Astrocyte (in vitro differentiated cells and primary cell): ENCODE measurements around the gene TMEM203. TPM values are rescaled to one million over a fixed set of nuclear protein-coding genes. Genes with fewer than 3 reads are reported as not detected.

Source experiments
- DNase-seq: peaks from one replicate; pipeline ENCODE4 v3.0.0-alpha.2; 2010; ENCODE audit warnings: low read depth
- FAIRE-seq: peaks from 2 replicates; lab custom pipeline; 2011; peaks lifted over from hg19 to GRCh38; lab: Jason Lieb, UNC
- H2AFZ ChIP-seq: 2 replicates; pipeline ENCODE4 v1.6.0; 2012; ENCODE audit warnings: low read depth, low read length, inconsistent platforms
- H3K27ac ChIP-seq: 2 replicates; pipeline ENCODE4 v1.5.1; 2011; ENCODE audit warnings: low read depth, low read length, inconsistent platforms
- H3K27me3 ChIP-seq: 2 replicates; pipeline ENCODE4 v1.6.0; 2011; ENCODE audit warnings: low read length, inconsistent platforms; ENCODE audit not compliant: insufficient read depth
- H3K36me3 ChIP-seq: 2 replicates; pipeline ENCODE4 v1.5.1; 2011; ENCODE audit warnings: low read length, inconsistent platforms; ENCODE audit not compliant: insufficient read depth
- H3K4me1 ChIP-seq: 2 replicates; pipeline ENCODE4 v1.5.1; 2011; ENCODE audit warnings: low read length, inconsistent platforms; ENCODE audit not compliant: insufficient read depth
- H3K4me2 ChIP-seq: 2 replicates; pipeline ENCODE4 v1.6.0; 2012; ENCODE audit warnings: low read length, inconsistent platforms
- H3K4me3 ChIP-seq: 2 replicates; pipeline ENCODE4 v1.5.1; 2011; ENCODE audit warnings: low read depth, mild to moderate bottlenecking, low read length, inconsistent platforms; ENCODE audit not compliant: insufficient read depth
- H3K79me2 ChIP-seq: 2 replicates; pipeline ENCODE4 v1.6.0; 2012; ENCODE audit warnings: mild to moderate bottlenecking, low read length, inconsistent platforms; ENCODE audit not compliant: insufficient read depth
- H3K9ac ChIP-seq: 2 replicates; pipeline ENCODE4 v1.6.0; 2012; ENCODE audit warnings: mild to moderate bottlenecking, low read length, inconsistent platforms
- H3K9me3 ChIP-seq: 2 replicates; pipeline ENCODE4 v1.5.1; 2012; ENCODE audit warnings: low read depth, mild to moderate bottlenecking, low read length, inconsistent platforms; ENCODE audit not compliant: insufficient read depth
- H4K20me1 ChIP-seq: 2 replicates; pipeline ENCODE4 v1.6.0; 2012; ENCODE audit warnings: low read length, inconsistent platforms; ENCODE audit not compliant: insufficient read depth
- H3K27ac Mint-ChIP-seq: one replicate; pipeline ENCODE4 v1.8.0; 2021; ENCODE audit warnings: mild to moderate bottlenecking, mixed read lengths; ENCODE audit not compliant: unreplicated experiment
- H3K27me3 Mint-ChIP-seq: one replicate; pipeline ENCODE4 v1.8.0; 2021; ENCODE audit warnings: low read depth, mixed read lengths; ENCODE audit not compliant: unreplicated experiment
- H3K36me3 Mint-ChIP-seq: one replicate; pipeline ENCODE4 v1.8.0; 2021; ENCODE audit warnings: low read depth, mixed read lengths; ENCODE audit not compliant: unreplicated experiment
- H3K4me1 Mint-ChIP-seq: one replicate; pipeline ENCODE4 v1.8.0; 2021; ENCODE audit warnings: low read depth, mixed read lengths; ENCODE audit not compliant: unreplicated experiment
- H3K4me3 Mint-ChIP-seq: one replicate; pipeline ENCODE4 v1.8.0; 2021; ENCODE audit warnings: mild to moderate bottlenecking, moderate library complexity, mixed read lengths; ENCODE audit not compliant: unreplicated experiment
- H3K9me3 Mint-ChIP-seq: one replicate; pipeline ENCODE4 v1.8.0; 2021; ENCODE audit warnings: mild to moderate bottlenecking, mixed read lengths; ENCODE audit not compliant: unreplicated experiment
- EZH2 ChIP-seq: IDR thresholded peaks from 2 replicates; pipeline ENCODE4 v1.6.1; 2012; ENCODE audit warnings: mild to moderate bottlenecking, low read length, inconsistent platforms; ENCODE audit not compliant: insufficient read depth
- total RNA-seq: library from RNA; stranded (reverse); gene quantifications from 2 replicates; pipeline ENCODE4 v1.2.1, GENCODE V29; 2021
- TF ChIP-seq, protein P1 (sequence below): IDR thresholded peaks from 2 replicates; pipeline ENCODE4 v1.5.1; 2011; ENCODE audit warnings: low read depth, mild to moderate bottlenecking, inconsistent platforms, low read length, moderate library complexity; ENCODE audit not compliant: insufficient read depth

TMEM203 gene
- total RNA-seq, 1 donor from 2014 or later: 28.7 TPM

DNA sequence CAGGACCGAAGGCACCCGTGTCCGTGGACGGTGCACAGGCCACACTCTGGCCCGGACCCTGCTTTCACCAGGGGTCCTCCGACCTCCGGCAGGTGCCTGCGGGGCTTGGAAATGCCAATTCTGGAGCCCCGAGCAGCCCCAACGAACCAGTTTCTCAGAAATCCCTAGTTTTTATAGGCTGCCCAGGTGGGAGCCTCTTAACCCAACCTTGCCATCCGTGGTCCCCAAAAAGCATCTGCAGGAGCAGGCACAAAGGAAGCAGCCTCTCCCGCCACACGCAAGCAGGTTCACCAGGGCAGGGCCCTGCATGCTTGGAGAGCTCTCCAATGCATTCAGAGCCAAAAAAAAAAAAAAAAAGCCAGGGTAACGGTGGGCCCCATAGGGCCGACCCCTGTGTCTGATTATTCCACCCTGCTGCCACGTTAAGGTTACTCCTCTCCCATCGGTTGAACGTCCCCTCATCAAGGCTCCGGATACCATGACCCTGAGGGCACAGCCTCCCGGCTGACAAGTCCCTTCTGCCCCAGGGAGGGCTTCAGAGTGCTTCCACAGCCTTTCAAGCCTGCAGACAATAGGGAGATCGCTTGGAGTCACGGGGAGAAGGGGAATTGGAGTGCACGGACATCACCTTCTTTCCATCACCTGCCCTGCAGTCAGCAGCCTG lies 4.1 kb downstream of the TMEM203 start:
- Mint-ChIP-seq H3K36me3 (no peaks in the 10 kb centered on the region), H3K27me3 (no peaks in the 10 kb centered on the region), H3K27ac (no peak overlapping the region), H3K4me1 (peaks cover 11% of the 10 kb centered on the region), H3K9me3 (no peaks in the 10 kb centered on the region), H3K4me3 (peak overlapping the region; percentile 81)
- no peak for FAIRE-seq
- Histone ChIP-seq H4K20me1 (peaks cover 40% of the 10 kb centered on the region), H3K9ac (peak overlapping the region; percentile 68), H2AFZ (peak overlapping the region; percentile 82), H3K27ac (no peak overlapping the region), H3K4me3 (peak overlapping the region; percentile 67), H3K4me2 (peak overlapping the region; percentile 85), H3K9me3 (no peaks in the 10 kb centered on the region), H3K27me3 (no peaks in the 10 kb centered on the region), H3K4me1 (peaks cover 36% of the 10 kb centered on the region), H3K79me2 (peaks cover 68% of the 10 kb centered on the region), H3K36me3 (no peaks in the 10 kb centered on the region)
- no peak for DNase-seq
- no peak for TF ChIP-seq EZH2
- TF ChIP-seq, protein P1, sequence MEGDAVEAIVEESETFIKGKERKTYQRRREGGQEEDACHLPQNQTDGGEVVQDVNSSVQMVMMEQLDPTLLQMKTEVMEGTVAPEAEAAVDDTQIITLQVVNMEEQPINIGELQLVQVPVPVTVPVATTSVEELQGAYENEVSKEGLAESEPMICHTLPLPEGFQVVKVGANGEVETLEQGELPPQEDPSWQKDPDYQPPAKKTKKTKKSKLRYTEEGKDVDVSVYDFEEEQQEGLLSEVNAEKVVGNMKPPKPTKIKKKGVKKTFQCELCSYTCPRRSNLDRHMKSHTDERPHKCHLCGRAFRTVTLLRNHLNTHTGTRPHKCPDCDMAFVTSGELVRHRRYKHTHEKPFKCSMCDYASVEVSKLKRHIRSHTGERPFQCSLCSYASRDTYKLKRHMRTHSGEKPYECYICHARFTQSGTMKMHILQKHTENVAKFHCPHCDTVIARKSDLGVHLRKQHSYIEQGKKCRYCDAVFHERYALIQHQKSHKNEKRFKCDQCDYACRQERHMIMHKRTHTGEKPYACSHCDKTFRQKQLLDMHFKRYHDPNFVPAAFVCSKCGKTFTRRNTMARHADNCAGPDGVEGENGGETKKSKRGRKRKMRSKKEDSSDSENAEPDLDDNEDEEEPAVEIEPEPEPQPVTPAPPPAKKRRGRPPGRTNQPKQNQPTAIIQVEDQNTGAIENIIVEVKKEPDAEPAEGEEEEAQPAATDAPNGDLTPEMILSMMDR: no peak

DNA sequence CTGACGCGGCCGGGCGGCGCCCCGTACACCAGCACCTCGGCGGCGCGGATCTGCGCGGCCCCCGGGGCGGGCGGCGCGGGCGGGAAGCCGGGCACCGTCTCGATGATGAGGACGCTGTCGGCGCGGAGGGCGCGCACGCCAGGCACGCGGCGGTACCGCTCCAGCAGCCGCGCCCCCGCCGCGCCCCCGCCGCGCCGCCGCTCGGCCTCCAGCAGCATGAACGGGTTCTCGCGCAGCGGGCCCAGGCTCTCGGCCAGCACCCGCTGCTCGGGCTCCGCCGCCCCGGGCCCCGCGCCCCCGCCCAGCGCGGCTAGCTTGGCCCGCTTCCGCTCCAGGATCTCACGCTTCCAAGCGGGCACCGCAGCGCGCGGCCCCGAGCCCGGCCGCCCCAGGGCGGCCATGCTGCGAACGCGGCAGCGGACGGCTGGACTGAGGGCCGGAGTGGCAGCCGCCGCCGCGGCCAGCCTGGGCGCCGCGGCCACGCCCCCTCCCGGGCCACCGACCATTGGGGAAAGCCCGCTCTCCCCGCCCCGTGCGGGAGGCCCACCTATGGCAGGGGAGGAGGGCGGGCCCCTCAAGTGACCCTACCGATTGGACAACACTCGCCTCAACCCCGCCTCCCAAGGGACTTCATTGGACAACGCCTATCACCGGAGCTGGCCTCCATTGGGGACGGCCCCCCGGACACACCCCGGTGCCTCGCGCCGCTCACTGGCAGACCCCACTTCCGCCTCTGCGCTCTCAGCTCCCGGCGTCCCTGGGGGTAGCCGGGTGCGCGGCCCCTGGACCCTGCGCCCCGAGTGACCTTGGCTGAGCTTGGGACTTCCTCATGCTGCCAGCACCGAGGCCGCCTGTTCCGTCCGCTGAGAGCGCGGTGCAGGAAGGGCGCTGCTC lies 4.9 kb downstream of the TMEM203 start, which contains the start of gene TPRN:
Gene TPRN, minus strand, starts transcription at position 431 of the 894 bp plus-strand sequence. Its CDS starts 30 bp downstream, at position 401.
- DNase-seq: peak; percentile 95
- Histone ChIP-seq H3K4me1 (peaks cover 31% of the 10 kb centered on the region), H3K9ac (peak within 1 kb of the TSS; percentile 70), H3K4me3 (peak within 1 kb of the TSS; percentile 68), H4K20me1 (peaks cover 46% of the 10 kb centered on the region), H3K4me2 (peak within 1 kb of the TSS; percentile 89), H3K27me3 (no peaks in the 10 kb centered on the region), H3K36me3 (no peaks in the 10 kb centered on the region), H2AFZ (peak within 1 kb of the TSS; percentile 82), H3K9me3 (no peaks in the 10 kb centered on the region), H3K79me2 (peaks cover 65% of the 10 kb centered on the region), H3K27ac (peak within 1 kb of the TSS; percentile 19)
- no peaks in the 10 kb centered on the region for H3K36me3 Mint-ChIP-seq
- no peak within 1 kb of the TSS for H3K27ac Mint-ChIP-seq
- TF ChIP-seq, protein P1: no peak
- TF ChIP-seq EZH2: no peak
- H3K27me3 Mint-ChIP-seq: no peaks in the 10 kb centered on the region
- no peaks in the 10 kb centered on the region for H3K9me3 Mint-ChIP-seq
- H3K4me3 Mint-ChIP-seq: peak within 1 kb of the TSS; percentile 85
- peaks cover 10% of the 10 kb centered on the region for H3K4me1 Mint-ChIP-seq
- FAIRE-seq: no peak
